ENCODE data around the gene PITRM1.

DNA sequence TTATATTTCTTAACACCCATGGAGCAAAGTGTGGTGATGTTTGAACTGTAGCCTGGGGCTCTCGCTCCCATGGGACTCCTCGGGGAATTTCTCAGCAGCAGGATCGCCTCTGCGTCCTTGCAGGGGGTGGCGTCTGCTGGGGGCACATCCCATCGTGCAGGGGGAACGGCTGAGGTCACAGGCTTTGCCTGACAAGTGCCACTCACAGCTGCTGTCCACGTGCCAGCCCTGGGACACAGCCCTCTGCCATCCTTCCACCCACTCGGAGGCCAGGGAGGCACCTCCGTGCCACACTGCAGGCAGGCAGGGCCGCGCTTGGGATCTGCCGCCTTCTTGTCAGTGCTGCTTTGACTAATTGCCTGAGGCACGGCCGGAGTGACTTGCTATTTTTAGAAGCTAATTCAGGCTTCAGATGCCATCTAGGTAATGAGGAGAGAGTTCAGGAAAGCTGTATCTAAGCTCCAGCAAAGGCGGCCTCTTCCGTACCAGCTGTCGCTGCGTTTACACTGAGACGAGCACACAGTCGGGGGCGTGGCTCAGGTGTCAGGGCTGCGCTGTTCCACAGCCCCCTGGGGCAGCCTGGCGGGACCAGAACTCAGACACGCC lies 45.7 kb downstream of the PITRM1 start:
- TF ChIP-seq, protein P1, sequence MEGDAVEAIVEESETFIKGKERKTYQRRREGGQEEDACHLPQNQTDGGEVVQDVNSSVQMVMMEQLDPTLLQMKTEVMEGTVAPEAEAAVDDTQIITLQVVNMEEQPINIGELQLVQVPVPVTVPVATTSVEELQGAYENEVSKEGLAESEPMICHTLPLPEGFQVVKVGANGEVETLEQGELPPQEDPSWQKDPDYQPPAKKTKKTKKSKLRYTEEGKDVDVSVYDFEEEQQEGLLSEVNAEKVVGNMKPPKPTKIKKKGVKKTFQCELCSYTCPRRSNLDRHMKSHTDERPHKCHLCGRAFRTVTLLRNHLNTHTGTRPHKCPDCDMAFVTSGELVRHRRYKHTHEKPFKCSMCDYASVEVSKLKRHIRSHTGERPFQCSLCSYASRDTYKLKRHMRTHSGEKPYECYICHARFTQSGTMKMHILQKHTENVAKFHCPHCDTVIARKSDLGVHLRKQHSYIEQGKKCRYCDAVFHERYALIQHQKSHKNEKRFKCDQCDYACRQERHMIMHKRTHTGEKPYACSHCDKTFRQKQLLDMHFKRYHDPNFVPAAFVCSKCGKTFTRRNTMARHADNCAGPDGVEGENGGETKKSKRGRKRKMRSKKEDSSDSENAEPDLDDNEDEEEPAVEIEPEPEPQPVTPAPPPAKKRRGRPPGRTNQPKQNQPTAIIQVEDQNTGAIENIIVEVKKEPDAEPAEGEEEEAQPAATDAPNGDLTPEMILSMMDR (IDR thresholded peaks at IDR 0.05; ENCODE audit: insufficient read depth, low read depth, low read length): no peak
- no peak for TF ChIP-seq EZH2 (IDR thresholded peaks at IDR 0.05; ENCODE audit: insufficient read depth, low read length)

Measured in astrocyte (in vitro differentiated cells and primary cell).